K562 (cell line): ENCODE results near the gene GCNA. TPM values are rescaled to one million over a fixed set of nuclear protein-coding genes. Genes with fewer than 3 reads are reported as not detected.
A peak's percentile ranks its signal among the peaks of the same experiment; 100 is the strongest.
"Not testable (repeated sequence)": the region's sequence is repeated elsewhere in the genome, so short reads cannot be mapped to it uniquely, and the experiment has no call there.

Experiments
- ATAC-seq: fragments of 200-7000 bp; cut with Tn5 transposase; 3 replicates; pipeline ENCODE4 v1.9.1; 2020; ENCODE audit warnings: moderate library complexity
- BruUV-seq: library from RNA; stranded (reverse); fragments of 400-500 nt; replicated peaks from 2 replicates; lab custom pipeline; 2021; lab: Mats Ljungman, UMichigan
- CTCF ChIA-PET: fragments of 300-600 bp; formaldehyde crosslinking; extraction: SDS; loops from one replicate; lab custom pipeline; 2021; ENCODE audit warnings: low intra/inter-chr PET ratio; lab: Yijun Ruan, JAX
- POLR2A ChIA-PET: fragments of 300-600, 350-650 bp; sonication (Branson Sonifier 250); formaldehyde crosslinking; extraction: SDS; loops from one replicate; lab custom pipeline; 2021; ENCODE audit warnings: antibody characterized with exemption, inconsistent platforms; lab: Yijun Ruan, JAX
- DNase-seq, 4 experiments: peaks; one replicate each; pipeline versions ENCODE4 v3.0.0 to v3.0.0-alpha.2; 2011 to 2018; ENCODE audit warnings: low spot score in 3 of 4, mixed read lengths in 3 of 4; ENCODE audit errors: extremely low read depth in 1 of 4
- FAIRE-seq: peaks from 2 replicates; lab custom pipeline; 2011; peaks lifted over from hg19 to GRCh38; lab: Jason Lieb, UNC
- H2AFZ ChIP-seq: 2 replicates; pipeline ENCODE4 v1.6.0; 2011; ENCODE audit warnings: low read depth, low read length, control low read depth, inconsistent platforms
- H3K27ac ChIP-seq: fragments of 200-600 bp; 3 replicates; pipeline ENCODE4 v1.8.0; 2011; ENCODE audit warnings: low read depth, mild to moderate bottlenecking, control low read depth, inconsistent platforms, low read length, moderate library complexity, mixed read lengths; ENCODE audit errors: extremely low read depth
- H3K27me3 ChIP-seq, 2 experiments: fragments of 300-600 bp in 1 of 2; 2 replicates in 1 of 2; 3 replicates in 1 of 2; pipeline versions ENCODE4 v1.6.0 to v1.8.0; 2011; ENCODE audit warnings: inconsistent platforms in 2 of 2, low read length in 2 of 2, mild to moderate bottlenecking in 1 of 2, mixed read lengths in 1 of 2, moderate library complexity in 1 of 2; ENCODE audit not compliant: control insufficient read depth in 2 of 2, insufficient read depth in 2 of 2
- H3K36me3 ChIP-seq: fragments of 300-600 bp; 3 replicates; pipeline ENCODE4 v1.8.0; 2011; ENCODE audit warnings: mild to moderate bottlenecking, low read length, inconsistent platforms; ENCODE audit not compliant: control insufficient read depth, insufficient read depth
- H3K4me1 ChIP-seq, 2 experiments: fragments of 200-600 bp in 1 of 2; replicated peaks in 1 of 2; 2 replicates in 1 of 2; 3 replicates in 1 of 2; pipeline versions ENCODE4 v1.5.1 to v1.8.0; 2011; ENCODE audit warnings: inconsistent platforms in 2 of 2, low read length in 2 of 2, mild to moderate bottlenecking in 1 of 2, mixed read lengths in 1 of 2, moderate library complexity in 1 of 2; ENCODE audit not compliant: control insufficient read depth in 2 of 2, insufficient read depth in 2 of 2
- H3K4me2 ChIP-seq: 2 replicates; pipeline ENCODE4 v1.6.1; 2011; ENCODE audit warnings: low read length, control low read depth, inconsistent platforms, mixed read lengths; ENCODE audit not compliant: insufficient read depth
- H3K4me3 ChIP-seq: fragments of 200-600 bp; sonication (generic), shearing (Covaris generic); 2 replicates; pipeline ENCODE4 v1.5.1; 2016; ENCODE audit warnings: control low read depth, inconsistent platforms
- H3K79me2 ChIP-seq: fragments of 200-600 bp; 3 replicates; pipeline ENCODE4 v1.8.0; 2011; ENCODE audit warnings: low read length, inconsistent platforms; ENCODE audit not compliant: control insufficient read depth, insufficient read depth
- H3K9ac ChIP-seq, 2 experiments: 2 replicates each; pipeline versions ENCODE4 v1.6.0 to v1.6.1; 2011; ENCODE audit warnings: low read depth in 2 of 2, low read length in 2 of 2, control low read depth in 1 of 2, inconsistent platforms in 1 of 2, mild to moderate bottlenecking in 1 of 2, mixed read lengths in 1 of 2; ENCODE audit not compliant: insufficient read depth in 1 of 2
- H3K9me1 ChIP-seq: one replicate; pipeline ENCODE4 v1.6.0; 2011; ENCODE audit warnings: inconsistent platforms, mild to moderate bottlenecking, low read length, moderate library complexity; ENCODE audit not compliant: control insufficient read depth, insufficient read depth
- H3K9me3 ChIP-seq: replicated peaks from 2 replicates; pipeline ENCODE4 v1.5.1; 2011; ENCODE audit warnings: low read depth, low read length, inconsistent platforms; ENCODE audit not compliant: control insufficient read depth, insufficient read depth
- H4K20me1 ChIP-seq: replicated peaks from 2 replicates; pipeline ENCODE4 v1.6.1; 2011; ENCODE audit warnings: low read length, inconsistent platforms, mixed read lengths; ENCODE audit not compliant: control insufficient read depth, insufficient read depth
- CBFA2T3 ChIP-seq: fragments of 450-650 bp; IDR thresholded peaks from 2 replicates; pipeline ENCODE4 v1.6.1; 2017
- EP400 ChIP-seq: fragments of 450-650 bp; IDR thresholded peaks from 2 replicates; pipeline ENCODE4 v1.6.1; 2017; ENCODE audit warnings: antibody characterized with exemption, mild to moderate bottlenecking, moderate library complexity
- ILK ChIP-seq: fragments of 450-650 bp; IDR thresholded peaks from 2 replicates; pipeline ENCODE4 v1.6.1; 2016; ENCODE audit warnings: missing genetic modification characterization, low read depth, mild to moderate bottlenecking, missing compliant biosample characterization, moderate library complexity, borderline replicate concordance
- NFATC3 ChIP-seq: fragments of 450-650 bp; IDR thresholded peaks from 2 replicates; pipeline ENCODE4 v1.6.1; 2017; ENCODE audit warnings: mild to moderate bottlenecking
- SMAD4 ChIP-seq: fragments of 250-450 bp; sonication (Bioruptor Pico); conservative IDR thresholded peaks from 2 replicates; pipeline ENCODE4 v1.8.0; 2021; ENCODE audit warnings: inconsistent platforms, mild to moderate bottlenecking, moderate library complexity
- WGBS: fragments of 100-300 bp; shearing (Covaris generic); methylation state at CpG from one replicate; pipeline ENCODE4 v1.1.6; 2016; ENCODE audit warnings: low coverage, mixed read lengths; ENCODE audit not compliant: insufficient coverage; ENCODE audit errors: missing lambda C conversion rate; 5-methylcytosine and 5-hydroxymethylcytosine counted together
- in situ Hi-C: fragments of 300-500 bp; cut with MboI; formaldehyde crosslinking; loops from 4 replicates; pipeline ENCODE4 v1.15.0; 2018; ENCODE audit warnings: inconsistent platforms, mixed read lengths
- intact Hi-C: fragments of 100-400 bp; cut with micrococcal nuclease; formaldehyde crosslinking; loops from 2 replicates; pipeline ENCODE4 v1.14.2; 2022
- polyA plus RNA-seq, 8 experiments: library from polyadenylated mRNA; depleted of rRNA in 4 of 8; stranded (reverse) in 5 of 8; unstranded in 3 of 8; fragments of >200 nt; fragmentation: Nextera tagmentation in 2 of 8; fragmentation: Illumina TruSeq in 1 of 8; extraction: Ambion mirVana in 2 of 8; extraction: Trizol in 1 of 8; gene quantifications; 2 replicates each; pipeline versions ENCODE4 v1.2.1 to v1.2.3, GENCODE V29; 2011 to 2014; ENCODE audit warnings: inconsistent platforms in 1 of 8, missing spikeins in 1 of 8
- total RNA-seq, 7 experiments: library from RNA; depleted of rRNA in 6 of 7; stranded (reverse); fragments of >200 nt in 6 of 7; fragmentation: Illumina TruSeq in 2 of 7; extraction: Trizol in 2 of 7; gene quantifications; 2 replicates each; pipeline versions ENCODE4 v1.2.1 to v1.2.3, GENCODE V29; 2011 to 2021; ENCODE audit warnings: low replicate concordance in 1 of 7
- TF ChIP-seq, protein P1 (sequence below), 2 experiments: fragments of 450-650 bp; conservative IDR thresholded peaks; 2 replicates each; pipeline ENCODE4 v1.6.1; 2017; ENCODE audit warnings: mild to moderate bottlenecking in 2 of 2, moderate library complexity in 2 of 2
- TF ChIP-seq, protein P2 (sequence below): fragments of 450-650 bp; IDR thresholded peaks from 2 replicates; pipeline ENCODE4 v1.6.1; 2017; ENCODE audit warnings: antibody characterized with exemption, mild to moderate bottlenecking

GCNA gene
- total and polyA plus RNA-seq, 9 of the 15 experiments (the other 6 are each of a cell fraction or from before 2014, with no cell fraction given): 0.27 to 1.5 (median 0.86) TPM

DNA sequence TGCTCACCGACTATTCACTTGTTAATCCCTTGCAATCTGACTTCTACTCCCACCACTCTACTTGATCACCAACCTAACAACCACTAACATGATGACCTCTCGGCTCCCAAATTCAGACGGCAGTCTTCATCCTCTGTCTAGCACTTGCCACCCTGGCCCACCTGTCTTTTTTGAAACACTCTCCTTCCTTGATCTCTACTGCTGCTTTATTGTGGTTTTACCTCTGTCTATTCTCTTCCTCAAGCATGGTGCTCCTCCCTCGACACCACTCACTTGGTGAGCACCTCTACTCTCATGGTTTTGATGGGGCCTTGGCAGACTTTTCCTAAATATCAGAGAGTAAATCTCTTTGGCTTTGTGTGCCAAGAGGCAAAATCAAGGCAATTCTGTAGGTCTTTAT lies 61.8 kb downstream of the GCNA start:
- H3K27me3 ChIP-seq: no peaks in the 10 kb centered on the region
- intact Hi-C loops: loop anchor here (10.0 kb wide), 1 partner anchor 665 kb away; no protein-coding TSS in a partner anchor
- no TSS peak for BruUV-seq
- no peak overlapping the region for H3K4me3 ChIP-seq
- no peak overlapping the region for H3K9ac ChIP-seq
- ChIA-PET POLR2A (no interaction called here), CTCF (no interaction called here)
- no peaks in the 10 kb centered on the region for H3K9me1 ChIP-seq
- 7% methylated on average over 4 of the region's 4 CpGs for WGBS
- no peaks in the 10 kb centered on the region for H3K36me3 ChIP-seq
- H3K9me3 ChIP-seq: no peaks in the 10 kb centered on the region
- in situ Hi-C loops: no loop called here
- no peaks in the 10 kb centered on the region for H4K20me1 ChIP-seq
- no peaks in the 10 kb centered on the region for H3K79me2 ChIP-seq
- DNase-seq: no peak
- H3K4me2 ChIP-seq: no peak overlapping the region
- H3K27ac ChIP-seq: no peak overlapping the region
- ATAC-seq: no peak
- H3K4me1 ChIP-seq: no peaks in the 10 kb centered on the region; a peak in 2 of 5 replicates
- TF ChIP-seq ILK (no peak), SMAD4 (CRISPR knock-in tag) (no peak), NFATC3 (no peak)
- no peak overlapping the region for H2AFZ ChIP-seq
- FAIRE-seq: no peak

DNA sequence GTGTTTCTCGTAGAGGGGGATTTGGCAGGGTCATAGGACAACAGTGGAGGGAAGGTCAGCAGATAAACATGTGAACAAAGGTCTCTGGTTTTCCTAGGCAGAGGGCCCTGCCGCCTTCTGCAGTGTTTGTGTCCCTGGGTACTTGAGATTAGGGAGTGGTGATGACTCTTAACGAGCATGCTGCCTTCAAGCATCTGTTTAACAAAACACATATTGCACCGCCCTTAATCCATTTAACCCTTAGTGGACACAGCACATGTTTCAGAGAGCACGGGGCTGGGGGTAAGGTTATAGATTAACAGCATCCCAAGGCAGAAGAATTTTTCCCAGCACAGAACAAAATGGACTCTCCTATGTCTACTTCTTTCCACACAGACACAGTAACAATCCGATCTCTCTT lies 66.2 kb downstream of the GCNA start:
- H3K9ac ChIP-seq, ATAC-seq, POLR2A ChIA-PET, BruUV-seq, H3K79me2 ChIP-seq, H3K4me3 ChIP-seq, FAIRE-seq, H3K9me1 ChIP-seq, H3K4me2 ChIP-seq, H4K20me1 ChIP-seq, DNase-seq, H3K4me1 ChIP-seq, H3K27ac ChIP-seq, in situ Hi-C loops, H3K9me3 ChIP-seq: not testable (repeated sequence)
- WGBS: 0% methylated on average over 3 of the region's 6 CpGs
- intact Hi-C loops: loop anchor here (10.0 kb wide), 1 partner anchor 670 kb away; no protein-coding TSS in a partner anchor
- TF ChIP-seq CBFA2T3: peak; percentile 56; the same call in 1 of the 2 replicates
- TF ChIP-seq, protein P1, sequence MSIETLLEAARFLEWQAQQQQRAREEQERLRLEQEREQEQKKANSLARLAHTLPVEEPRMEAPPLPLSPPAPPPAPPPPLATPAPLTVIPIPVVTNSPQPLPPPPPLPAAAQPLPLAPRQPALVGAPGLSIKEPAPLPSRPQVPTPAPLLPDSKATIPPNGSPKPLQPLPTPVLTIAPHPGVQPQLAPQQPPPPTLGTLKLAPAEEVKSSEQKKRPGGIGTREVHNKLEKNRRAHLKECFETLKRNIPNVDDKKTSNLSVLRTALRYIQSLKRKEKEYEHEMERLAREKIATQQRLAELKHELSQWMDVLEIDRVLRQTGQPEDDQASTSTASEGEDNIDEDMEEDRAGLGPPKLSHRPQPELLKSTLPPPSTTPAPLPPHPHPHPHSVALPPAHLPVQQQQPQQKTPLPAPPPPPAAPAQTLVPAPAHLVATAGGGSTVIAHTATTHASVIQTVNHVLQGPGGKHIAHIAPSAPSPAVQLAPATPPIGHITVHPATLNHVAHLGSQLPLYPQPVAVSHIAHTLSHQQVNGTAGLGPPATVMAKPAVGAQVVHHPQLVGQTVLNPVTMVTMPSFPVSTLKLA (conservative IDR thresholded peaks at IDR 0.05): peak in 1 of 2 experiments; percentile 38; a peak in 1 of 4 replicates
- TF ChIP-seq, protein P2, sequence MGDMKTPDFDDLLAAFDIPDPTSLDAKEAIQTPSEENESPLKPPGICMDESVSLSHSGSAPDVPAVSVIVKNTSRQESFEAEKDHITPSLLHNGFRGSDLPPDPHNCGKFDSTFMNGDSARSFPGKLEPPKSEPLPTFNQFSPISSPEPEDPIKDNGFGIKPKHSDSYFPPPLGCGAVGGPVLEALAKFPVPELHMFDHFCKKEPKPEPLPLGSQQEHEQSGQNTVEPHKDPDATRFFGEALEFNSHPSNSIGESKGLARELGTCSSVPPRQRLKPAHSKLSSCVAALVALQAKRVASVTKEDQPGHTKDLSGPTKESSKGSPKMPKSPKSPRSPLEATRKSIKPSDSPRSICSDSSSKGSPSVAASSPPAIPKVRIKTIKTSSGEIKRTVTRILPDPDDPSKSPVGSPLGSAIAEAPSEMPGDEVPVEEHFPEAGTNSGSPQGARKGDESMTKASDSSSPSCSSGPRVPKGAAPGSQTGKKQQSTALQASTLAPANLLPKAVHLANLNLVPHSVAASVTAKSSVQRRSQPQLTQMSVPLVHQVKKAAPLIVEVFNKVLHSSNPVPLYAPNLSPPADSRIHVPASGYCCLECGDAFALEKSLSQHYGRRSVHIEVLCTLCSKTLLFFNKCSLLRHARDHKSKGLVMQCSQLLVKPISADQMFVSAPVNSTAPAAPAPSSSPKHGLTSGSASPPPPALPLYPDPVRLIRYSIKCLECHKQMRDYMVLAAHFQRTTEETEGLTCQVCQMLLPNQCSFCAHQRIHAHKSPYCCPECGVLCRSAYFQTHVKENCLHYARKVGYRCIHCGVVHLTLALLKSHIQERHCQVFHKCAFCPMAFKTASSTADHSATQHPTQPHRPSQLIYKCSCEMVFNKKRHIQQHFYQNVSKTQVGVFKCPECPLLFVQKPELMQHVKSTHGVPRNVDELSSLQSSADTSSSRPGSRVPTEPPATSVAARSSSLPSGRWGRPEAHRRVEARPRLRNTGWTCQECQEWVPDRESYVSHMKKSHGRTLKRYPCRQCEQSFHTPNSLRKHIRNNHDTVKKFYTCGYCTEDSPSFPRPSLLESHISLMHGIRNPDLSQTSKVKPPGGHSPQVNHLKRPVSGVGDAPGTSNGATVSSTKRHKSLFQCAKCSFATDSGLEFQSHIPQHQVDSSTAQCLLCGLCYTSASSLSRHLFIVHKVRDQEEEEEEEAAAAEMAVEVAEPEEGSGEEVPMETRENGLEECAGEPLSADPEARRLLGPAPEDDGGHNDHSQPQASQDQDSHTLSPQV: 0 out of 2 replicates have a peak, but pooled peaks have one; percentile 20
- TF ChIP-seq EP400: peak; percentile 24; the same call in 1 of the 2 replicates
- TF ChIP-seq, all 486 proteins: peak for 4; not testable (repeated sequence) for 482
- H2AFZ ChIP-seq, H3K27me3 ChIP-seq, CTCF ChIA-PET, H3K36me3 ChIP-seq: not testable (repeated sequence)
